SK-MEL-5 (cell line): ENCODE results near the gene C10orf90. TPM values are rescaled to one million over a fixed set of nuclear protein-coding genes. Genes with fewer than 3 reads are reported as not detected.
A peak's percentile ranks its signal among the peaks of the same experiment; 100 is the strongest.

Source experiments
- DNase-seq: peaks from one replicate; pipeline ENCODE4 v3.0.0-alpha.2; 2016; ENCODE audit warnings: low read depth, low spot score
- in situ Hi-C: cut with HindIII; loops from 2 replicates; pipeline ENCODE4 v1.10.0; 2016; ENCODE audit warnings: low sequenced_read_pairs, high pct_unique_total_duplicates, low pct_unique_long_range_greater_than_20kb
- polyA plus RNA-seq, 2 experiments: library from polyadenylated mRNA; depleted of rRNA; stranded (reverse); fragments of >200 nt; gene quantifications; 2 replicates each; pipeline ENCODE4 v1.2.3, GENCODE V29; 2015
- total RNA-seq: library from RNA; depleted of rRNA; stranded (reverse); fragments of >200 nt; shearing (Covaris generic); gene quantifications from 2 replicates; pipeline ENCODE4 v1.2.3, GENCODE V29; 2014; rRNA removed

Gene C10orf90
- total RNA-seq = 78.1 and 89.9 TPM in 2 replicates
- polyA plus RNA-seq (2015; cell fraction: cytosol; rRNA removed) = 112 and 155 TPM in 2 replicates
- polyA plus RNA-seq (2015; cell fraction: nucleus; rRNA removed) = 147 and 149 TPM in 2 replicates

- DNase-seq = peak; percentile 92
Measured at GRCh38 chr10:126670056-126670894, at the start of gene C10orf90. C10orf90 (minus strand) TSS chr10:126670693; CDS start chr10:126670480, 213 bp downstream.

GRCh38 chr10:126716366-126716765 lies 45.9 kb upstream of the C10orf90 start:
- DNase-seq = no peak
- in situ Hi-C loops = no loop called here

More at GRCh38 chr10:126670056-126670894, at the start of gene C10orf90:
- in situ Hi-C loops = no loop called here

- in situ Hi-C loops = no loop called here
- no peak for DNase-seq
Measured at GRCh38 chr10:126713594-126713993, 43.1 kb upstream of the C10orf90 start.

- no peak for DNase-seq
- in situ Hi-C loops = no loop called here
Measured at GRCh38 chr10:126712681-126713080, 42.2 kb upstream of the C10orf90 start.

- no peak for DNase-seq
- in situ Hi-C loops = no loop called here
Measured at GRCh38 chr10:126705951-126706565, 35.6 kb upstream of the C10orf90 start.

- in situ Hi-C loops = no loop called here
Measured at GRCh38 chr10:126705131-126705530, 34.6 kb upstream of the C10orf90 start.

GRCh38 chr10:126704649-126705048 lies 34.2 kb upstream of the C10orf90 start:
- in situ Hi-C loops = no loop called here
- no peak for DNase-seq

More at GRCh38 chr10:126705131-126705530, 34.6 kb upstream of the C10orf90 start:
- no peak for DNase-seq

GRCh38 chr10:126702181-126702580 lies 31.7 kb upstream of the C10orf90 start:
- DNase-seq = no peak
- in situ Hi-C loops = no loop called here

GRCh38 chr10:126701526-126701925 lies 31.0 kb upstream of the C10orf90 start:
- in situ Hi-C loops = no loop called here
- DNase-seq = no peak

GRCh38 chr10:126696684-126697083 lies 26.2 kb upstream of the C10orf90 start:
- in situ Hi-C loops = no loop called here
- no peak for DNase-seq

- DNase-seq = no peak
- in situ Hi-C loops = no loop called here
Measured at GRCh38 chr10:126691456-126691855, 21.0 kb upstream of the C10orf90 start.

- DNase-seq = no peak
- in situ Hi-C loops = no loop called here
Measured at GRCh38 chr10:126690534-126690933, 20.0 kb upstream of the C10orf90 start.

- no peak for DNase-seq
Measured at GRCh38 chr10:126689461-126689994, 19.0 kb upstream of the C10orf90 start.

GRCh38 chr10:126687121-126687606 lies 16.7 kb upstream of the C10orf90 start:
- DNase-seq = no peak
- in situ Hi-C loops = no loop called here

More at GRCh38 chr10:126689461-126689994, 19.0 kb upstream of the C10orf90 start:
- in situ Hi-C loops = no loop called here

- in situ Hi-C loops = no loop called here
- no peak for DNase-seq
Measured at GRCh38 chr10:126686719-126687118, 16.2 kb upstream of the C10orf90 start.

GRCh38 chr10:126686268-126686667 lies 15.8 kb upstream of the C10orf90 start:
- in situ Hi-C loops = no loop called here
- DNase-seq = no peak

- in situ Hi-C loops = no loop called here
- no peak for DNase-seq
Measured at GRCh38 chr10:126685756-126686155, 15.3 kb upstream of the C10orf90 start.

GRCh38 chr10:126684171-126684745 lies 13.8 kb upstream of the C10orf90 start:
- in situ Hi-C loops = no loop called here
- DNase-seq = no peak
